Astrocyte (in vitro differentiated cells and primary cell): ENCODE results near the gene ZFP91. TPM values are rescaled to one million over a fixed set of nuclear protein-coding genes. Genes with fewer than 3 reads are reported as not detected.

Source experiments
- DNase-seq: peaks from one replicate; pipeline ENCODE4 v3.0.0-alpha.2; 2010; ENCODE audit warnings: low read depth
- FAIRE-seq: peaks from 2 replicates; lab custom pipeline; 2011; peaks lifted over from hg19 to GRCh38; lab: Jason Lieb, UNC
- H2AFZ ChIP-seq: 2 replicates; pipeline ENCODE4 v1.6.0; 2012; ENCODE audit warnings: low read depth, low read length, inconsistent platforms
- H3K27ac ChIP-seq: 2 replicates; pipeline ENCODE4 v1.5.1; 2011; ENCODE audit warnings: low read depth, low read length, inconsistent platforms
- H3K27me3 ChIP-seq: 2 replicates; pipeline ENCODE4 v1.6.0; 2011; ENCODE audit warnings: low read length, inconsistent platforms; ENCODE audit not compliant: insufficient read depth
- H3K36me3 ChIP-seq: 2 replicates; pipeline ENCODE4 v1.5.1; 2011; ENCODE audit warnings: low read length, inconsistent platforms; ENCODE audit not compliant: insufficient read depth
- H3K4me1 ChIP-seq: 2 replicates; pipeline ENCODE4 v1.5.1; 2011; ENCODE audit warnings: low read length, inconsistent platforms; ENCODE audit not compliant: insufficient read depth
- H3K4me2 ChIP-seq: 2 replicates; pipeline ENCODE4 v1.6.0; 2012; ENCODE audit warnings: low read length, inconsistent platforms
- H3K4me3 ChIP-seq: 2 replicates; pipeline ENCODE4 v1.5.1; 2011; ENCODE audit warnings: low read depth, mild to moderate bottlenecking, low read length, inconsistent platforms; ENCODE audit not compliant: insufficient read depth
- H3K79me2 ChIP-seq: 2 replicates; pipeline ENCODE4 v1.6.0; 2012; ENCODE audit warnings: mild to moderate bottlenecking, low read length, inconsistent platforms; ENCODE audit not compliant: insufficient read depth
- H3K9ac ChIP-seq: 2 replicates; pipeline ENCODE4 v1.6.0; 2012; ENCODE audit warnings: mild to moderate bottlenecking, low read length, inconsistent platforms
- H3K9me3 ChIP-seq: 2 replicates; pipeline ENCODE4 v1.5.1; 2012; ENCODE audit warnings: low read depth, mild to moderate bottlenecking, low read length, inconsistent platforms; ENCODE audit not compliant: insufficient read depth
- H4K20me1 ChIP-seq: 2 replicates; pipeline ENCODE4 v1.6.0; 2012; ENCODE audit warnings: low read length, inconsistent platforms; ENCODE audit not compliant: insufficient read depth
- H3K27ac Mint-ChIP-seq: one replicate; pipeline ENCODE4 v1.8.0; 2021; ENCODE audit warnings: mild to moderate bottlenecking, mixed read lengths; ENCODE audit not compliant: unreplicated experiment
- H3K27me3 Mint-ChIP-seq: one replicate; pipeline ENCODE4 v1.8.0; 2021; ENCODE audit warnings: low read depth, mixed read lengths; ENCODE audit not compliant: unreplicated experiment
- H3K36me3 Mint-ChIP-seq: one replicate; pipeline ENCODE4 v1.8.0; 2021; ENCODE audit warnings: low read depth, mixed read lengths; ENCODE audit not compliant: unreplicated experiment
- H3K4me1 Mint-ChIP-seq: one replicate; pipeline ENCODE4 v1.8.0; 2021; ENCODE audit warnings: low read depth, mixed read lengths; ENCODE audit not compliant: unreplicated experiment
- H3K4me3 Mint-ChIP-seq: one replicate; pipeline ENCODE4 v1.8.0; 2021; ENCODE audit warnings: mild to moderate bottlenecking, moderate library complexity, mixed read lengths; ENCODE audit not compliant: unreplicated experiment
- H3K9me3 Mint-ChIP-seq: one replicate; pipeline ENCODE4 v1.8.0; 2021; ENCODE audit warnings: mild to moderate bottlenecking, mixed read lengths; ENCODE audit not compliant: unreplicated experiment
- EZH2 ChIP-seq: IDR thresholded peaks from 2 replicates; pipeline ENCODE4 v1.6.1; 2012; ENCODE audit warnings: mild to moderate bottlenecking, low read length, inconsistent platforms; ENCODE audit not compliant: insufficient read depth
- total RNA-seq: library from RNA; stranded (reverse); gene quantifications from 2 replicates; pipeline ENCODE4 v1.2.1, GENCODE V29; 2021
- TF ChIP-seq, protein P1 (sequence below): IDR thresholded peaks from 2 replicates; pipeline ENCODE4 v1.5.1; 2011; ENCODE audit warnings: low read depth, mild to moderate bottlenecking, inconsistent platforms, low read length, moderate library complexity; ENCODE audit not compliant: insufficient read depth

Gene ZFP91
- total RNA-seq, 1 donor from 2014 or later: 40.1 TPM

GRCh38 chr11:58597486-58598144 lies 18.8 kb downstream of the ZFP91 start:
- FAIRE-seq (no peak), DNase-seq (no peak)
- H4K20me1 ChIP-seq: peaks cover 83% of the 10 kb centered on the region
- H3K4me2 ChIP-seq: no peak overlapping the region
- Mint-ChIP-seq H3K27ac (no peak overlapping the region), H3K4me1 (no peaks in the 10 kb centered on the region), H3K9me3 (no peaks in the 10 kb centered on the region), H3K36me3 (peaks cover 1% of the 10 kb centered on the region), H3K27me3 (no peaks in the 10 kb centered on the region), H3K4me3 (no peak overlapping the region)
- H3K36me3 ChIP-seq: peaks cover 4% of the 10 kb centered on the region
- H3K9me3 ChIP-seq: no peaks in the 10 kb centered on the region
- no peaks in the 10 kb centered on the region for H3K27me3 ChIP-seq
- no peak overlapping the region for H3K4me3 ChIP-seq
- peaks cover 100% of the 10 kb centered on the region for H3K79me2 ChIP-seq
- no peak overlapping the region for H2AFZ ChIP-seq
- no peak overlapping the region for H3K27ac ChIP-seq
- no peaks in the 10 kb centered on the region for H3K4me1 ChIP-seq
- no peak overlapping the region for H3K9ac ChIP-seq
- TF ChIP-seq, protein P1, sequence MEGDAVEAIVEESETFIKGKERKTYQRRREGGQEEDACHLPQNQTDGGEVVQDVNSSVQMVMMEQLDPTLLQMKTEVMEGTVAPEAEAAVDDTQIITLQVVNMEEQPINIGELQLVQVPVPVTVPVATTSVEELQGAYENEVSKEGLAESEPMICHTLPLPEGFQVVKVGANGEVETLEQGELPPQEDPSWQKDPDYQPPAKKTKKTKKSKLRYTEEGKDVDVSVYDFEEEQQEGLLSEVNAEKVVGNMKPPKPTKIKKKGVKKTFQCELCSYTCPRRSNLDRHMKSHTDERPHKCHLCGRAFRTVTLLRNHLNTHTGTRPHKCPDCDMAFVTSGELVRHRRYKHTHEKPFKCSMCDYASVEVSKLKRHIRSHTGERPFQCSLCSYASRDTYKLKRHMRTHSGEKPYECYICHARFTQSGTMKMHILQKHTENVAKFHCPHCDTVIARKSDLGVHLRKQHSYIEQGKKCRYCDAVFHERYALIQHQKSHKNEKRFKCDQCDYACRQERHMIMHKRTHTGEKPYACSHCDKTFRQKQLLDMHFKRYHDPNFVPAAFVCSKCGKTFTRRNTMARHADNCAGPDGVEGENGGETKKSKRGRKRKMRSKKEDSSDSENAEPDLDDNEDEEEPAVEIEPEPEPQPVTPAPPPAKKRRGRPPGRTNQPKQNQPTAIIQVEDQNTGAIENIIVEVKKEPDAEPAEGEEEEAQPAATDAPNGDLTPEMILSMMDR: no peak
- no peak for TF ChIP-seq EZH2

- DNase-seq: no peak
- Histone ChIP-seq H2AFZ (no peak overlapping the region), H3K27ac (no peak overlapping the region), H3K9ac (no peak overlapping the region), H3K36me3 (peaks cover 3% of the 10 kb centered on the region), H4K20me1 (peaks cover 92% of the 10 kb centered on the region), H3K27me3 (no peaks in the 10 kb centered on the region), H3K79me2 (peaks cover 100% of the 10 kb centered on the region), H3K9me3 (no peaks in the 10 kb centered on the region), H3K4me3 (no peak overlapping the region), H3K4me2 (no peak overlapping the region), H3K4me1 (no peaks in the 10 kb centered on the region)
- Mint-ChIP-seq H3K4me3 (no peak overlapping the region), H3K36me3 (peaks cover 10% of the 10 kb centered on the region), H3K27ac (no peak overlapping the region), H3K27me3 (no peaks in the 10 kb centered on the region), H3K9me3 (no peaks in the 10 kb centered on the region), H3K4me1 (no peaks in the 10 kb centered on the region)
- FAIRE-seq: no peak
- TF ChIP-seq, protein P1: no peak
- TF ChIP-seq EZH2: no peak
Observed at GRCh38 chr11:58600510-58600909, 21.6 kb downstream of the ZFP91 start.

DNA sequence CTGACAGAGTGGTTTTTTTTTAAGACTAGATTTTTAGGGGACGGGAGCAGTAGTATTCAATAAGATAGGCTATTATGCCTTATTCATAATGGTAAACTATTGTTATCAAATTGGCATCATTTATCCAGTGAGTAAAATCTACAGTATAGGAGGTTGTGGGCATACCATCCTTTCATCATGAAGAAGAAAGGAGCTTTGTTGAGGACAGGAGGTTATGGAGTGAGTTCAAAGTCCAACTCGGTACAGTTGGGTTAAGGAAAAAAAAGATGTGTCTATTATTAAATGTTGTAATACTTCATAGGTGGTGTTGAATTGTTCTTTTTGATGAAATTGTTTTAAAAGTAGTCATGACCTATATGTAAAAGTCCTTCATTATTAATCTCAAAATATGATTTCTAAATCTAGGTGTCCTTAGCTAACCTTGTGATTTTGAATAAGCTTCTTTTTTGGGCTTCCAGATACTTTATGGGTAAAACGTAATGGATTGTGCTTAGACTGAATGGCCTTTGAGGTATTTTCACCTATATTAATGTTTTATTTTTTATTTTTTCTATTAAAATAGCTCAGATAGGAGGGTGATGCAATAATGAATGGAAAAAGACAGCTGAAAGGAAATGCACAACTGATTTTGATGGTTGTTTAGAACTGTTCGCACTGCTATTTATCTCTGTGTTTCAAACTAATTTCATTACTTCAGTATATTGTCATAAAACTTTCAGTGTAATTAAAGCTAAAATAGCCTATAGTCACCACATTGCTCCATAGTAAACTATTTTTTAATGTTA lies 28.3 kb downstream of the ZFP91 start:
- no peak for DNase-seq
- no peaks in the 10 kb centered on the region for H3K9me3 Mint-ChIP-seq
- no peaks in the 10 kb centered on the region for H3K27me3 Mint-ChIP-seq
- no peak overlapping the region for H3K4me2 ChIP-seq
- H3K27ac ChIP-seq: no peak overlapping the region
- peaks cover 74% of the 10 kb centered on the region for H3K79me2 ChIP-seq
- H3K4me1 ChIP-seq: no peaks in the 10 kb centered on the region
- H3K4me3 ChIP-seq: no peak overlapping the region
- no peaks in the 10 kb centered on the region for H3K9me3 ChIP-seq
- no peaks in the 10 kb centered on the region for H3K4me1 Mint-ChIP-seq
- H2AFZ ChIP-seq: no peak overlapping the region
- no peak for TF ChIP-seq EZH2
- TF ChIP-seq, protein P1: no peak
- H3K9ac ChIP-seq: no peak overlapping the region
- H4K20me1 ChIP-seq: peaks cover 70% of the 10 kb centered on the region
- peaks cover 24% of the 10 kb centered on the region for H3K36me3 ChIP-seq
- peak; percentile 41 for FAIRE-seq
- H3K4me3 Mint-ChIP-seq: no peak overlapping the region
- H3K36me3 Mint-ChIP-seq: peaks cover 13% of the 10 kb centered on the region
- H3K27me3 ChIP-seq: no peaks in the 10 kb centered on the region
- no peak overlapping the region for H3K27ac Mint-ChIP-seq
